IPS-18c (cell line): Measurements from ENCODE around the gene CACNB3.
A peak's percentile ranks its signal among the peaks of the same experiment; 100 is the strongest.
"Not testable (repeated sequence)": the region's sequence is repeated elsewhere in the genome, so short reads cannot be mapped to it uniquely, and the experiment has no call there.

Experiments used
- H3K4me3 ChIP-seq: 2 replicates; pipeline ENCODE4 v1.7.0; 2013; ENCODE audit warnings: low read depth, mild to moderate bottlenecking, low read length, moderate library complexity; ENCODE audit not compliant: insufficient read depth
- H3K9me3 ChIP-seq: one replicate; pipeline ENCODE4 v1.6.1; 2013; ENCODE audit warnings: mild to moderate bottlenecking, low read length, moderate library complexity; ENCODE audit not compliant: control insufficient read depth, insufficient read depth

CACNB3 gene

GRCh38 chr12:48863291-48863690 is 45.0 kb downstream of the CACNB3 start:
- Histone ChIP-seq H3K9me3 (no peaks in the 10 kb centered on the region), H3K4me3 (peak overlapping the region; percentile 9; the same call in 1 of the 2 replicates)

- peak within 1 kb of the TSS; percentile 79 for H3K4me3 ChIP-seq
- no peaks in the 10 kb centered on the region for H3K9me3 ChIP-seq
Measured at GRCh38 chr12:48865281-48866051, 47.2 kb downstream of the CACNB3 start, which contains the start of gene RND1. Gene RND1 (minus strand): TSS chr12:48865870. CDS start chr12:48865767, 103 bp downstream.

DNA sequence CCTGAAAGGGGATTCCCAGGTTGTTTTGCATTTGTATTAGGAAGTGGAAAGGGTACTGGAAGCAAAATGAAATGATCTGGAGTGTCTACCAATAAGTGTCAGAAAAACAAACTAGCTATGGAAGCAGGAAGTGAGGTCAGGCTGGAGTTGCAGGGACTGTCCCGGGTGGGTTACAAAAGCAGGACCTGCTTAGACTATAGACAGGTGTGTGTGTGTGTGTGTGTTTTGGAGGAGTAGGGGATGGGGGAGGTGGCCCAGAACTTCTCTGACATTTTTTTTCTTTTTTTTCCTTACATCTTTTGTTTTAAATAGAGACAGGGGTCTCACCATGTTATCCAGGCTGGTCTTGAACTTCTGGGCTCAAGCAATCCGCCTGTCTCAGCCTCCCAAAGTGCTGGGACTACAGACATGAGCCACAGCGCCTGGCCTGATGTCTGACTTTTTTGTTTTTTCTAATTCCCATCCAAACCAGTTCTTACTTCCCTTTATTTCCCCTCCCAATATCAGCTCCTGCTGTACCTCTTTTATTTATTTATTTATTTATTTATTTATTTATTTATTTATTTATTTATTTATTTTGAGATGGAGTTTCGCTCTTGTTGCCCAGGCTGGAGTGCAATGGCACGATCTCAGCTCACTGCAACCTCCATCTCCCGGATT is 47.9 kb downstream of the CACNB3 start:
- peak overlapping the region; percentile 16; the same call in 1 of the 2 replicates for H3K4me3 ChIP-seq

DNA sequence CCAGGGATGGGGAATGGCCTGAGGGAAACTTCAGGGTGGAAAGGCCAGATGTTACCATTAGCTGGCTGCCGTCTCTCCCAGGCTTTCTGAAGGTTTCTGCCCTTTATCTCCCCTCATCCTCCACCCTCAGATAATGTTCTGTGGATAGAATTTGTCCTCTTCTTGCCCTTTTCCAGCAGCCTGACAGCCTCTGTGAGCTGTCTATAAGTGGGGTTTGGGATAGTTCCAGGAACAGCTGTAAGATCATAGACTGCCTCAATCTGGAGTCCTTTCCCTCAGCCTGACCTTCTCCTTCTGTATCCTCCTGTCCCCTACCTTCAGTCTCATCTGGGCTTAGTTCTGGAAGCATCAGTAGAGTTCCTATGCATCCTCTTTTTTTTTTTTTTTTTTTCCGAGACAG is 50.2 kb downstream of the CACNB3 start:
- H3K4me3 ChIP-seq = no peak overlapping the region
- H3K9me3 ChIP-seq = no peaks in the 10 kb centered on the region

More for the DNA sequence above, 47.9 kb downstream of the CACNB3 start:
- H3K9me3 ChIP-seq = no peaks in the 10 kb centered on the region

DNA sequence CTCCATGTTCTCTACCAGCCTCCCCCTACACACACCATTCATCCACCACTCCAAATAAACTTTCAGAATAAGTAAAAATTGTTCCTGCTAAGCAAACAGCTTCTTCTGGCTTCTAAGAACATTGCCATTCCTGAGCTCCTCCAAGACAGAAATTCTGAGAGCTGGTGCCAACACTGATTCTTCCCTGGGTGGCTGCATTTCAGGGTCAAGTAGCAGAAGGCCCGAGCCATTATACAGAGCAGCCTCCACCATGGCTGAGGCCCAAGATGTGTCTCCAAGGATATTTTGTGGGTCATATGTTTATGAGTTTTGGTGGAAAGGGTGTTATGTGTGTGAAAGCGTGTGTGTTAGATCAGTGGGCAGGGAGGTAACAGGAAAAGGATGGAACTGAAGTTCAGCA is 50.9 kb downstream of the CACNB3 start:
- Histone ChIP-seq H3K4me3 (no peak overlapping the region), H3K9me3 (no peaks in the 10 kb centered on the region)

- Histone ChIP-seq H3K9me3 (no peaks in the 10 kb centered on the region), H3K4me3 (no peak overlapping the region)
Measured at GRCh38 chr12:48873096-48873495, 54.8 kb downstream of the CACNB3 start.

DNA sequence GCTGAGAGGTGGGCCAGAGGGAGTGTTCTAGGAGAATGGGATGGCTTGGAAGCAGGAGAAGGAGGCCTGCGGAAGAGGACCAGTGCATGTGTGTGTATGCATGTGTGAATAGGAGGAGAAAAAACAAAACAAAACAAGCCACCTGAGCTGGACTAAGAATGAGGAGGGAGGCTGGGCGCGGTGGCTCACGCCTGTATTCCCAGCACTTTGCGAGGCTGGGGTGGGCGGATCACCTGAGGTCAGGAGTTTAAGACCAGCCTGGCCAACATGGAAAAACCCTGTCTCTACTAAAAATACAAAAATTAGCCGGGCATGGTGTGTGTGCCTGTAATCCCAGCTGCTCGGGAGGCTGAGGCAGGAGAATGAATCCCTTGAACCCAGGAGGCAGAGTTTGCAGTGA is 55.2 kb downstream of the CACNB3 start:
- H3K9me3 ChIP-seq, H3K4me3 ChIP-seq: not testable (repeated sequence)

DNA sequence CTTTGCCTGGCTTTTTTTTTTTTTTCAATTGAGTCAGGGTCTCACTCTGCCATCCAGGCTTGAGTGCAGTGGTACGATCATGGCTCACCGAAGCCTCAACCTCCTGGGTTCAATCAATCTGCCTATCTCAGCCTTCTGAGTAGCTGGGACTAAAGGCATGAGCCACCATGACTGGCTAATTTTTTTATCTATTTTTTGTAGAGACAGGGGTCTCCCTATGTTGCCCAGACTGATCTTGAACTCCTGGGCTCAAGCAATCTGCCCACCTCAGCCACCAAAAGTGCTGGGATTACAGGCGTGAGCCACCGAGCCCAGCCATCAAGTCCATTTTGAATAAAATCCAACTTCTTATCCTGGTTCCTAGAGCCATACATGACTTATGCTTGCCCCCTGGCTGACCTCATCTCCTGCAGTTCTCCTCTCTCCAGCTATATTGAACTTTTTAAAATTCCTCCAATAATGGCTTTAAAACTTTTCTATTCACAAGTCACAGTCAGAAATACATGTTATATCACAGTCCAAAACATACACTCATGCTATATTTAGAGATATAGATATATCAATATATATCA is 57.7 kb downstream of the CACNB3 start:
- no peak overlapping the region for H3K4me3 ChIP-seq
- H3K9me3 ChIP-seq = no peaks in the 10 kb centered on the region
